Upper lobe of left lung (tissue), 6 donors: ENCODE measurements around the gene ADAM12. TPM values are rescaled to one million over a fixed set of nuclear protein-coding genes. Genes with fewer than 3 reads are reported as not detected.
"Not testable (repeated sequence)": the region's sequence is repeated elsewhere in the genome, so short reads cannot be mapped to it uniquely, and the experiment has no call there.

ENCODE experiments used
- ATAC-seq, 2 donors: fragments of 200-7000 bp; cut with Tn5 transposase; one replicate each; pipeline ENCODE4 v1.9.1; 2022; ENCODE audit warnings: mild to moderate bottlenecking in 2 of 2, moderate library complexity in 2 of 2; ENCODE audit not compliant: low FRiP score in 2 of 2
- DNase-seq, 2 donors: peaks; one replicate each; pipeline ENCODE4 v3.0.0-alpha.2; 2019 to 2020
- H3K27ac ChIP-seq, 4 donors: fragments of 200-600 bp; sonication (generic); one replicate each; pipeline ENCODE4 v1.5.1; 2016 to 2019
- H3K27me3 ChIP-seq, 4 donors: fragments of 200-600 bp; sonication (generic); one replicate each; pipeline ENCODE4 v1.5.1; 2017 to 2019
- H3K36me3 ChIP-seq, 4 donors: fragments of 200-600 bp; sonication (generic); one replicate each; pipeline ENCODE4 v1.5.1; 2016 to 2019
- H3K4me1 ChIP-seq, 4 donors: fragments of 200-600 bp; sonication (generic); one replicate each; pipeline ENCODE4 v1.5.1; 2018 to 2019
- H3K4me3 ChIP-seq, 4 donors: fragments of 200-600 bp; sonication (generic); one replicate each; pipeline ENCODE4 v1.5.1; 2017 to 2019; ENCODE audit warnings: mild to moderate bottlenecking in 2 of 4, moderate library complexity in 1 of 4
- H3K9me3 ChIP-seq, 4 donors: fragments of 200-600 bp; sonication (generic); one replicate each; pipeline ENCODE4 v1.5.1; 2018 to 2019
- CTCF ChIP-seq, 6 experiments: fragments of 450-650 bp in 4 of 6; fragments of 200-600 bp in 2 of 6; sonication (generic) in 2 of 6; IDR thresholded peaks; one replicate each; pipeline ENCODE4 v1.5.1; 2016 to 2019; ENCODE audit warnings: antibody characterized with exemption in 6 of 6
- EP300 ChIP-seq, 4 donors: sonication (generic); formaldehyde crosslinking; IDR thresholded peaks; one replicate each; pipeline ENCODE4 v1.5.1; 2017; ENCODE audit warnings: antibody characterized with exemption in 4 of 4, control low read depth in 2 of 4
- POLR2A ChIP-seq, 4 donors: fragments of 450-650 bp; IDR thresholded peaks; one replicate each; pipeline ENCODE4 v1.5.1; 2016 to 2017; ENCODE audit warnings: antibody characterized with exemption in 4 of 4, mild to moderate bottlenecking in 2 of 4
- POLR2AphosphoS5 ChIP-seq, 2 donors: sonication (generic); formaldehyde crosslinking; IDR thresholded peaks; one replicate each; pipeline ENCODE4 v1.5.1; 2017; ENCODE audit warnings: antibody characterized with exemption in 2 of 2
- WGBS, 2 donors: methylation state at CpG; one replicate each; pipeline ENCODE4 v1.1.5; 2017 to 2018; 5-methylcytosine and 5-hydroxymethylcytosine counted together
- total RNA-seq, 6 donors: library from RNA; depleted of rRNA in 4 of 6; stranded (reverse); fragments of >200 nt in 4 of 6; gene quantifications; one replicate each; pipeline versions ENCODE4 v1.1.0 to v1.2.1, GENCODE V29; 2016 to 2021
- donor health status: DM: no; HTN: no; CAD: no; lungs with moderate emphysema.
- donor health status: DM: no; HTN: yes; CAD: no; lungs with severe emphysema.

Gene ADAM12
- total RNA-seq, 6 donors from 2014 or later, result 0.44 to 3.7 (median 0.82) TPM

GRCh38 chr10:126181626-126182025 is 206.7 kb downstream of the ADAM12 start:
- Histone ChIP-seq H3K36me3 (no peaks in the 10 kb centered on the region), H3K4me1 (no peaks in the 10 kb centered on the region), H3K27me3 (no peaks in the 10 kb centered on the region), H3K27ac (no peak overlapping the region), H3K9me3 (no peaks in the 10 kb centered on the region), H3K4me3 (no peak overlapping the region)
- no peak for TF ChIP-seq POLR2AphosphoS5 (IDR thresholded peaks at IDR 0.05)
- no peak for TF ChIP-seq POLR2A (IDR thresholded peaks at IDR 0.05)
- TF ChIP-seq EP300 (IDR thresholded peaks at IDR 0.05), result no peak
- TF ChIP-seq CTCF (IDR thresholded peaks at IDR 0.05), result no peak
- DNase-seq, result no peak
- ATAC-seq, result no peak
- 71 to 82% methylated on average over 6 of the region's 6 CpGs for WGBS, 2 donors

GRCh38 chr10:126179637-126180036 is 208.6 kb downstream of the ADAM12 start:
- Histone ChIP-seq H3K4me3 (no peak overlapping the region), H3K36me3 (no peaks in the 10 kb centered on the region), H3K9me3 (no peaks in the 10 kb centered on the region), H3K4me1 (no peaks in the 10 kb centered on the region), H3K27ac (no peak overlapping the region), H3K27me3 (no peaks in the 10 kb centered on the region)
- no peak for TF ChIP-seq POLR2A (IDR thresholded peaks at IDR 0.05)
- no peak for TF ChIP-seq POLR2AphosphoS5 (IDR thresholded peaks at IDR 0.05)
- TF ChIP-seq EP300 (IDR thresholded peaks at IDR 0.05), result no peak
- no peak for TF ChIP-seq CTCF (IDR thresholded peaks at IDR 0.05)
- 61 to 75% methylated on average over 7 of the region's 7 CpGs for WGBS, 2 donors
- ATAC-seq (peak in 1 of 2 donors; percentile 12), DNase-seq (no peak)

- H3K36me3 ChIP-seq, result no peaks in the 10 kb centered on the region
- 73 to 76% methylated on average over 7 of the region's 7 CpGs for WGBS, 2 donors
- ATAC-seq (no peak), DNase-seq (no peak)
- no peak for TF ChIP-seq EP300 (IDR thresholded peaks at IDR 0.05)
- no peak for TF ChIP-seq CTCF (IDR thresholded peaks at IDR 0.05)
- no peak for TF ChIP-seq POLR2AphosphoS5 (IDR thresholded peaks at IDR 0.05)
- TF ChIP-seq POLR2A (IDR thresholded peaks at IDR 0.05), result no peak
- H3K9me3 ChIP-seq, result no peaks in the 10 kb centered on the region
- no peak overlapping the region for H3K4me3 ChIP-seq
- no peak overlapping the region for H3K27ac ChIP-seq
- H3K27me3 ChIP-seq, result no peaks in the 10 kb centered on the region
- no peaks in the 10 kb centered on the region for H3K4me1 ChIP-seq
Observed at GRCh38 chr10:126177417-126178030, 210.8 kb downstream of the ADAM12 start.

GRCh38 chr10:126175641-126176262 is 212.5 kb downstream of the ADAM12 start:
- ATAC-seq (no peak), DNase-seq (no peak)
- Histone ChIP-seq H3K36me3 (no peaks in the 10 kb centered on the region), H3K27ac (no peak overlapping the region), H3K27me3 (no peaks in the 10 kb centered on the region), H3K4me3 (no peak overlapping the region), H3K9me3 (no peaks in the 10 kb centered on the region), H3K4me1 (no peaks in the 10 kb centered on the region)
- 79 to 82% methylated on average over 13 to 14 of the region's 14 CpGs for WGBS, 2 donors
- no peak for TF ChIP-seq POLR2AphosphoS5 (IDR thresholded peaks at IDR 0.05)
- TF ChIP-seq POLR2A (IDR thresholded peaks at IDR 0.05), result no peak
- TF ChIP-seq EP300 (IDR thresholded peaks at IDR 0.05), result no peak
- TF ChIP-seq CTCF (IDR thresholded peaks at IDR 0.05), result no peak

- ATAC-seq, H3K9me3 ChIP-seq: not testable (repeated sequence)
- WGBS, 2 donors, result 71% methylated on average over 1 of the region's 1 CpG; no CpG with 5 or more reads in 1 of the 2 donors
Observed at GRCh38 chr10:126172755-126173154, 215.5 kb downstream of the ADAM12 start.

More at GRCh38 chr10:126172755-126173154, 215.5 kb downstream of the ADAM12 start:
- H3K36me3 ChIP-seq, H3K27ac ChIP-seq, H3K27me3 ChIP-seq, DNase-seq, H3K4me3 ChIP-seq, H3K4me1 ChIP-seq: not testable (repeated sequence)
